Measurements from ENCODE around the gene C12orf42.

C12orf42 gene

GRCh38 chr12:103415681-103416080 lies 80.1 kb downstream of the C12orf42 start:
- H3K9me3 ChIP-seq (ENCODE audit: insufficient read depth, low read depth, low read length): no peaks in the 10 kb centered on the region
- H3K27me3 ChIP-seq (ENCODE audit: insufficient read depth, low read length): no peaks in the 10 kb centered on the region
- no peak overlapping the region for H3K9ac ChIP-seq (ENCODE audit: low read depth, low read length)
- no peak overlapping the region for H3K4me3 ChIP-seq (ENCODE audit: low read length)
- H3K36me3 ChIP-seq (ENCODE audit: insufficient read depth, low read depth, low read length): no peaks in the 10 kb centered on the region
- no peaks in the 10 kb centered on the region for H3K4me1 ChIP-seq (ENCODE audit: insufficient read depth, low read length)
- H3K27ac ChIP-seq (ENCODE audit: low read length): no peak overlapping the region

GRCh38 chr12:103401421-103401820 lies 94.3 kb downstream of the C12orf42 start:
- Histone ChIP-seq H3K27me3 (ENCODE audit: insufficient read depth, low read length) (no peaks in the 10 kb centered on the region), H3K27ac (ENCODE audit: low read length) (no peak overlapping the region), H3K4me3 (ENCODE audit: low read length) (no peak overlapping the region), H3K4me1 (ENCODE audit: insufficient read depth, low read length) (peaks cover 4% of the 10 kb centered on the region), H3K9me3 (ENCODE audit: insufficient read depth, low read depth, low read length) (no peaks in the 10 kb centered on the region), H3K36me3 (ENCODE audit: insufficient read depth, low read depth, low read length) (no peaks in the 10 kb centered on the region), H3K9ac (ENCODE audit: low read depth, low read length) (no peak overlapping the region)

- peaks cover 4% of the 10 kb centered on the region; the same call in 1 of the 2 replicates for H3K4me1 ChIP-seq (ENCODE audit: insufficient read depth, low read length)
- H3K27ac ChIP-seq (ENCODE audit: low read length): no peak overlapping the region
- no peaks in the 10 kb centered on the region for H3K36me3 ChIP-seq (ENCODE audit: insufficient read depth, low read depth, low read length)
- H3K4me3 ChIP-seq (ENCODE audit: low read length): no peak overlapping the region
- H3K27me3 ChIP-seq (ENCODE audit: insufficient read depth, low read length): no peaks in the 10 kb centered on the region
- H3K9ac ChIP-seq (ENCODE audit: low read depth, low read length): no peak overlapping the region
- H3K9me3 ChIP-seq (ENCODE audit: insufficient read depth, low read depth, low read length): no peaks in the 10 kb centered on the region
These were observed 95.8 kb downstream of the C12orf42 start for GRCh38 chr12:103399986-103400385.

GRCh38 chr12:103397536-103397935 lies 98.2 kb downstream of the C12orf42 start:
- Histone ChIP-seq H3K9me3 (ENCODE audit: insufficient read depth, low read depth, low read length) (no peaks in the 10 kb centered on the region), H3K9ac (ENCODE audit: low read depth, low read length) (no peak overlapping the region), H3K27me3 (ENCODE audit: insufficient read depth, low read length) (no peaks in the 10 kb centered on the region), H3K4me3 (ENCODE audit: low read length) (no peak overlapping the region), H3K4me1 (ENCODE audit: insufficient read depth, low read length) (peaks cover 4% of the 10 kb centered on the region; the same call in 1 of the 2 replicates), H3K27ac (ENCODE audit: low read length) (no peak overlapping the region), H3K36me3 (ENCODE audit: insufficient read depth, low read depth, low read length) (no peaks in the 10 kb centered on the region)

DNA sequence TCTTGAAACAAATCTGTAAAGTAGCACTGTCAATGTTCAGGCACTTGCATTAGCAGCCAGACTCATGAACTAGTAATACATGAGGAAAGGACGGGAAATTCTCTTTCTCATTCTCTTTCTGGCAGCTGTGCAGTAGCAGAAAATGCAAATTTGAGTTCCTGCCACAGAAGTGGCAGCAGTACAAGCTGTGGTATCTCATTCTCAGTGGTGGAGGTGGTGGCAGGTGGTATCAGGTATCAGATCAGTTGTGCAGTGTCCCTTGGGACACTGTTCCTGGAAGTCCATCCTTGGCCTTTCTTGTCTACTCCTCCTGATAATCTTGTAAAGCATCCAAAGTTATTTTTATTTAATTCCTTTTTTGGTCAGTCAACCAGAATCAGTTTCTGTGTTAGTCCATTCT lies 103.0 kb downstream of the C12orf42 start:
- H3K27me3 ChIP-seq (ENCODE audit: insufficient read depth, low read length): no peaks in the 10 kb centered on the region
- no peak overlapping the region for H3K27ac ChIP-seq (ENCODE audit: low read length)
- no peak overlapping the region for H3K9ac ChIP-seq (ENCODE audit: low read depth, low read length)
- no peaks in the 10 kb centered on the region for H3K9me3 ChIP-seq (ENCODE audit: insufficient read depth, low read depth, low read length)
- H3K4me3 ChIP-seq (ENCODE audit: low read length): no peak overlapping the region
- H3K4me1 ChIP-seq (ENCODE audit: insufficient read depth, low read length): no peaks in the 10 kb centered on the region
- H3K36me3 ChIP-seq (ENCODE audit: insufficient read depth, low read depth, low read length): no peaks in the 10 kb centered on the region

DNA sequence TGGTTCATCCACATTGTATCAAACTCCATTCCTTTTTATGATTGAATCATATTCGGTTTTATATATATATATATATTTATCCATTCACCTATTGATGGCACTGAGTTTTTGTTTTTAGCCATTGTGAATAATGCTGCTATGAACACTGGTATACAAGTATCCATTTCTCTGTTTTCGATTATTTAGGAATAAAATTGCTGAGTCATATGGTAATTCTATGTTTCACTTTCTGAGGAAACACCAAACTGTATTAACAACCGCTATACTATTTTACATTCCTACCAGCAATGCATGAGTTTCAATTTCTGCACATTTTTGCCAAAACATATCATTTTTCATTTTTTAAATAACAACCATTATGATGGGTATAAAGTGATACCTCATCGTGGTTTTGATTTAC lies 104.7 kb downstream of the C12orf42 start:
- H3K9ac ChIP-seq (ENCODE audit: low read depth, low read length): no peak overlapping the region
- H3K4me1 ChIP-seq (ENCODE audit: insufficient read depth, low read length): no peaks in the 10 kb centered on the region
- no peak overlapping the region for H3K27ac ChIP-seq (ENCODE audit: low read length)
- no peak overlapping the region for H3K4me3 ChIP-seq (ENCODE audit: low read length)
- no peaks in the 10 kb centered on the region for H3K9me3 ChIP-seq (ENCODE audit: insufficient read depth, low read depth, low read length)
- H3K27me3 ChIP-seq (ENCODE audit: insufficient read depth, low read length): no peaks in the 10 kb centered on the region
- no peaks in the 10 kb centered on the region for H3K36me3 ChIP-seq (ENCODE audit: insufficient read depth, low read depth, low read length)

GRCh38 chr12:103387385-103387784 lies 108.4 kb downstream of the C12orf42 start:
- Histone ChIP-seq H3K27me3 (ENCODE audit: insufficient read depth, low read length) (no peaks in the 10 kb centered on the region), H3K4me1 (ENCODE audit: insufficient read depth, low read length) (no peaks in the 10 kb centered on the region), H3K9ac (ENCODE audit: low read depth, low read length) (no peak overlapping the region), H3K36me3 (ENCODE audit: insufficient read depth, low read depth, low read length) (no peaks in the 10 kb centered on the region), H3K27ac (ENCODE audit: low read length) (no peak overlapping the region), H3K9me3 (ENCODE audit: insufficient read depth, low read depth, low read length) (no peaks in the 10 kb centered on the region), H3K4me3 (ENCODE audit: low read length) (no peak overlapping the region)

GRCh38 chr12:103386451-103386850 lies 109.3 kb downstream of the C12orf42 start:
- no peaks in the 10 kb centered on the region for H3K9me3 ChIP-seq (ENCODE audit: insufficient read depth, low read depth, low read length)
- H3K27ac ChIP-seq (ENCODE audit: low read length): no peak overlapping the region
- no peaks in the 10 kb centered on the region for H3K4me1 ChIP-seq (ENCODE audit: insufficient read depth, low read length)
- no peaks in the 10 kb centered on the region for H3K36me3 ChIP-seq (ENCODE audit: insufficient read depth, low read depth, low read length)
- no peak overlapping the region for H3K4me3 ChIP-seq (ENCODE audit: low read length)
- no peak overlapping the region for H3K9ac ChIP-seq (ENCODE audit: low read depth, low read length)
- H3K27me3 ChIP-seq (ENCODE audit: insufficient read depth, low read length): no peaks in the 10 kb centered on the region

GRCh38 chr12:103382736-103383346 lies 112.9 kb downstream of the C12orf42 start:
- Histone ChIP-seq H3K27ac (ENCODE audit: low read length) (no peak overlapping the region), H3K36me3 (ENCODE audit: insufficient read depth, low read depth, low read length) (no peaks in the 10 kb centered on the region), H3K27me3 (ENCODE audit: insufficient read depth, low read length) (no peaks in the 10 kb centered on the region), H3K4me3 (ENCODE audit: low read length) (no peak overlapping the region), H3K9ac (ENCODE audit: low read depth, low read length) (no peak overlapping the region), H3K9me3 (ENCODE audit: insufficient read depth, low read depth, low read length) (no peaks in the 10 kb centered on the region), H3K4me1 (ENCODE audit: insufficient read depth, low read length) (no peaks in the 10 kb centered on the region)

- H3K4me3 ChIP-seq (ENCODE audit: low read length): no peak overlapping the region
- H3K4me1 ChIP-seq (ENCODE audit: insufficient read depth, low read length): no peaks in the 10 kb centered on the region
- H3K9ac ChIP-seq (ENCODE audit: low read depth, low read length): no peak overlapping the region
- H3K9me3 ChIP-seq (ENCODE audit: insufficient read depth, low read depth, low read length): no peaks in the 10 kb centered on the region
- no peaks in the 10 kb centered on the region for H3K27me3 ChIP-seq (ENCODE audit: insufficient read depth, low read length)
- no peak overlapping the region for H3K27ac ChIP-seq (ENCODE audit: low read length)
- H3K36me3 ChIP-seq (ENCODE audit: insufficient read depth, low read depth, low read length): no peaks in the 10 kb centered on the region
These were observed 113.6 kb downstream of the C12orf42 start for GRCh38 chr12:103382119-103382518.

GRCh38 chr12:103379670-103380069 lies 116.1 kb downstream of the C12orf42 start:
- H3K9ac ChIP-seq (ENCODE audit: low read depth, low read length): no peak overlapping the region
- no peaks in the 10 kb centered on the region for H3K27me3 ChIP-seq (ENCODE audit: insufficient read depth, low read length)
- H3K4me3 ChIP-seq (ENCODE audit: low read length): no peak overlapping the region
- H3K4me1 ChIP-seq (ENCODE audit: insufficient read depth, low read length): no peaks in the 10 kb centered on the region
- no peaks in the 10 kb centered on the region for H3K36me3 ChIP-seq (ENCODE audit: insufficient read depth, low read depth, low read length)
- no peaks in the 10 kb centered on the region for H3K9me3 ChIP-seq (ENCODE audit: insufficient read depth, low read depth, low read length)
- no peak overlapping the region for H3K27ac ChIP-seq (ENCODE audit: low read length)

DNA sequence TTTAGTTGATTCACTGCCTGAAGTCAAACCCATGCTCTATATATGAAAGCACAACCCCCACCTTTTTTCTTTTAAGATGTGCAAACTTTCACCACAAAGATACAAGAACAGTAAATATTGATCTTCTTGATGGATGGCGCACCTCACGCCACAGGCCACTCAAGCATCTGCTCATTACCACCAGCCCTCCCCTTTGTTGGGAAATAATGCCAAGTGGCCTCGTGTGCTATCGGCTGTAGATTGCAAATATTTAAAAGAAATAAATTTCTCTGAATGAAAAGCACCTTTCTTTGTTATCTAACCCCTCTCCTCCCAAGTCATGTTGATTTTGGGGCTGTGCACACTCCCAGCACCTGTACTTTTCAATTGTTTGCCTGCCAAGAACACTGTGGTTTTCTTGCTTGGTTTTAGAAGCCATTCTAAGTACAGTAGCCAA lies 122.7 kb downstream of the C12orf42 start:
- no peaks in the 10 kb centered on the region for H3K9me3 ChIP-seq (ENCODE audit: insufficient read depth, low read depth, low read length)
- no peaks in the 10 kb centered on the region for H3K4me1 ChIP-seq (ENCODE audit: insufficient read depth, low read length)
- no peaks in the 10 kb centered on the region for H3K36me3 ChIP-seq (ENCODE audit: insufficient read depth, low read depth, low read length)
- H3K27me3 ChIP-seq (ENCODE audit: insufficient read depth, low read length): no peaks in the 10 kb centered on the region
- no peak overlapping the region for H3K4me3 ChIP-seq (ENCODE audit: low read length)
- no peak overlapping the region for H3K9ac ChIP-seq (ENCODE audit: low read depth, low read length)
- no peak overlapping the region for H3K27ac ChIP-seq (ENCODE audit: low read length)

Measured in iPS-20b (cell line).